Ishikawa (cell line): ENCODE measurements around the gene PIGL.

Experiments used
- EP300 ChIP-seq: IDR thresholded peaks from 2 replicates; pipeline ENCODE4 v1.6.1; 2012; ENCODE audit warnings: borderline replicate concordance
- TAF1 ChIP-seq: IDR thresholded peaks from 2 replicates; pipeline ENCODE4 v1.6.1; 2012; ENCODE audit warnings: low read depth, mild to moderate bottlenecking
- ZBTB7A ChIP-seq: IDR thresholded peaks from 2 replicates; pipeline ENCODE4 v1.6.1; 2012; ENCODE audit warnings: low read depth

- no peak for TF ChIP-seq EP300
- no peak for TF ChIP-seq ZBTB7A
- TF ChIP-seq TAF1: no peak
These were observed 37.9 kb downstream of the PIGL start for GRCh38 chr17:16254773-16255400.
